SIG-M5 treated with dmso at 0.1 percent for 504 hours (cell line): ENCODE measurements around the gene ETFB.
"Not testable (repeated sequence)": the region's sequence is repeated elsewhere in the genome, so short reads cannot be mapped to it uniquely, and the experiment has no call there.

Source experiments
- DNase-seq: peaks from one replicate; lab custom pipeline; 2025; ENCODE audit not compliant: unreplicated experiment; lab: John Stamatoyannopoulos, UW

ETFB gene

GRCh38 chr19:51365965-51366388 is at the start of gene ETFB:
Gene ETFB (minus strand): TSS chr19:51366388. CDS start chr19:51366326, 62 bp downstream.
- DNase-seq, result no peak

- no peak for DNase-seq
These were observed 49.0 kb upstream of the ETFB start for GRCh38 chr19:51415187-51415586.

DNA sequence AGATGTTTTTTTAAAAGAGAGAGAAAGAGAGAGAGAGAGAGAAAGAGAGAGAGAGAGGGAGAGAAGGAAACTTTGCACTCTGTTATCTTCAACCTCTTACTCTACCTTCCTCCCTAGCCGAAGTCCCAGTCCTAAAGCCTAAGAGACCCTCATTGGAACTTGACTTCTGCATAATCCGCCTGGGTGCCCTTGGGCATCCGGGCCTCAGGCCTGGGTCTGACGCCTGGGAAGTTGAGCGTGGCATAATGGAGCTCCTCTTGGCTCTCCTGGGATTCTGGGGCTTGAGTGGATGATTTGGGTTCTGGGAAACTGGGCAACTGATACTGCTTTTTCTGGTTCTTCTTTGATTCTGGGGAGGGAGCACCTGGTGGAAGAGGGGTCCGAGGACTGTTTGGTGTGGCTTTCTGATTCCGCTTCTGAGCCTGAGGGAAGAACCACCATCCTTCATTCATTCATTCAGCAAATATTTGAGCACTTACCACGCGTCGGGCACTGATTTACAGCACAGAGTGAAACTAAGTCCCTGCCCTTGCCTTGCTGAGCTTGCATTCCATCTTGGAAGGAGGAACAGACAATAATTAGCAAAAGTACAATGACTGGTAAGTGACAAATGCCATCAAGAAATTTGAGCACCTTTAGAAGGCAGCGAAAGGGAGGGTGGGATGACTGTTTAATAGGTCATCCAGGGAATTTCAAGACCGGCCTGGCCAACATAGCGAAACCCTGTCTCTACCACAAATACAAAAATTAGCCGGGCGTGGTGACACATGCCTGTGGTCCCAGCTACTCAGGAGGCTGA is 45.0 kb upstream of the ETFB start:
- no peak for DNase-seq

GRCh38 chr19:51407511-51408131 is 41.4 kb upstream of the ETFB start:
- DNase-seq, result peak; percentile 80

DNA sequence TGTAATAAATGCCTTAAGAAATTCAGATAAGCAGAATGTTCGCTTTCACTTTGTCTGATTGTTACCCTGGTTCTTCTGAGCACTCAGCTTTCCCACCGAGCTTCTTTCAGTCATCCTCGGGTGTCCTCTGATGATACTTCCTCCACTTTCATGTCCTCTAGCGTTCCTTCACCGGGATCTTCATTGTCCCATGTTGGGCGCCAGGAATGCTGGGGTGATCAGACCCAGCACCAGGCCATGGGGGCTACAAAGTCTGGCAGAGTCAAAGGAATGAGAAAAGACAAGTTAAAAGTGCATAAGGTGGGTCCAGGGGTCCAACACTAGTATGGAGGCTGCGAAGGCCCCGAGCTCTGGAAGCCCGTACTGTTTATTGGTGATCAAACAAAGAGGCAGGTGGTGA is 35.9 kb upstream of the ETFB start:
- DNase-seq, result no peak

- not testable (repeated sequence) for DNase-seq
These were observed 33.7 kb upstream of the ETFB start for GRCh38 chr19:51399936-51400335.

- DNase-seq, result no peak
These were observed 33.0 kb upstream of the ETFB start for GRCh38 chr19:51399231-51399630.

DNA sequence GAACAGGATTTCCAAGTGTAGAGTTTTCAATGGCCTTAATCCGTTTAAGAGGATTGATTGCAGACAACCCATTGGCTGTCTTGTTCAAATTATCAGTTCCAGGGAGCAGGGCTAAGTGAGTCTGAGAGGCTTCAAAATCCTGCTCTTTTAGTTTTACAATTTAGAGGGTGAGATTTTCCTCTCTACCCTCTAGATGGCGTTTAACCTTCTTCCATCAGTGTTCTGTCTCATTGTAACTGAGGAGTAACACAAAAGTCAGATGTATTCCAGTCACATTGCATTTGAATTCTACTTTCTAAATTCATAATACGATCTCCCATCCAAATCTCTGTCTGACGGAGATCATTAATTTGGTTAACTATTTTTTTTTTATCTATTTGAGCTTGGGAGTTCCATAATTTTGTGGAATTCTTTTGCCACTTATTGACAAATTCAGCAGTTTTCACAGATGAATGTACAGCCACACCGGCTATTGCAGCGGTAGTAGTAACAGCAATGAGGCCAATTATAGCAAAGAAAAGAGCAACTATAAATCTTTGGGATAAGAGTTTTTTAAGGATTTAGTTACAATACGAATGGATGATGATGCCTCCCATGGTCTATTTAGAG is 32.0 kb upstream of the ETFB start:
- DNase-seq, result peak; percentile 70

DNA sequence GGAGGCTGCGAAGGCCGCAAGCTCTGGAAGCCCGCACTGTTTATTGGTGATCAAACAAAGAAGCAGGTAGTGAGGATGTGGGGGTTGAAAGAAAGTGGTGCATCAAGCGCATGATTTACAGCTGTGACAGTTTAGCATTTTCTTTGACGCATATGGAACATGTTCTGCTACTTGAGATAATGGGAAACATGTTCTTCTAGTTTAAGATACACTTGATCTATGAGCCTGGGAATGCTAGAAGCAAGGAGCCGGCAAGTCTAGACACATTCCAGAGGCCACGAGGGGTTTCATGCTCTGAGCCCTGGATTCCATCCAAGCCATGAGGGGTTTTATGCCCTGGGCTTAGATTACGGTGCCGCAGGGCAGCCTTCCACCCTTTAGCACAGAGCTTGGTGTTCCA is 31.3 kb upstream of the ETFB start:
- not testable (repeated sequence) for DNase-seq

- DNase-seq, result no peak
These were observed 30.0 kb upstream of the ETFB start for GRCh38 chr19:51396175-51396574.

DNA sequence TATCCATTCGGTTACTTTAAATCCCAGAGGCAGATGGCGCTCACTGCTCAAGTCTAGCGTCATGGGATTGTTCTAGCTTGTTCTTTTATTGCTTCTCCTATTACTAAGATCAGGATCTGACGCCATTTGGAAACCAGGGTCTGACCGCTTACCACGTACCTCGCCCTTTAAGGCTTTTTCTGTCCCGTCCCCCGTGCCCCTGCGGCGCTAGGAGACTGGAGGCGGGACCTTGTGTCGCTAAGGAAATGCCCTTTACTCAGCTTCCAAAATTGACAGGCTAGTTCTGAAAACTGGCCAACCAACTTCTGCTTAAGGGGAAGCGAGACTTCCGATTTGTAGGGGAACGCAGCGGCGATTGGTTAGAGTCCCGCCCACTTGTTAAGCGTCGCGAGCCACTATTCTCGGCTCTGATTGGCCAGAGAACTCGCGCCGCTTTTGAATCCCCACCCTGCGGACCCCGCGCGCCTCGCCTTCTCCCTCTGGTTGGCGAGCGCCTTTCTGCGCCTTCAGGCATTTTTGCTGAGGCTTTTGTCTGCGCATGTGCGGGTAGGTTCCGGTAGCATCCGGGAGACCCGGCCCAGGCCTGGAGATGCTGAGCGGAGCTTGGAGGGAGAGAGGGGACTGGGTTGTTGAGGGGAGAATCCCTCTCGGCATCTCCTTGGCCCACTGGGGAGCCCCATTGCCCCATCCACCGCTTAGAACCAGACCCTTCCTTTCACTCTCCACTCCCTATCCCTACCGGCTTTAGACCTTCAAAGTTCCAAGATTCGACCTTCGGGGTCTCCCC is 28.1 kb upstream of the ETFB start:
- DNase-seq, result peak; percentile 99

- DNase-seq, result no peak
These were observed 26.5 kb upstream of the ETFB start for GRCh38 chr19:51392701-51393100.

- DNase-seq, result no peak
These were observed 25.0 kb upstream of the ETFB start for GRCh38 chr19:51391073-51391611.

- DNase-seq, result no peak
These were observed 23.0 kb upstream of the ETFB start for GRCh38 chr19:51389143-51389542.

DNA sequence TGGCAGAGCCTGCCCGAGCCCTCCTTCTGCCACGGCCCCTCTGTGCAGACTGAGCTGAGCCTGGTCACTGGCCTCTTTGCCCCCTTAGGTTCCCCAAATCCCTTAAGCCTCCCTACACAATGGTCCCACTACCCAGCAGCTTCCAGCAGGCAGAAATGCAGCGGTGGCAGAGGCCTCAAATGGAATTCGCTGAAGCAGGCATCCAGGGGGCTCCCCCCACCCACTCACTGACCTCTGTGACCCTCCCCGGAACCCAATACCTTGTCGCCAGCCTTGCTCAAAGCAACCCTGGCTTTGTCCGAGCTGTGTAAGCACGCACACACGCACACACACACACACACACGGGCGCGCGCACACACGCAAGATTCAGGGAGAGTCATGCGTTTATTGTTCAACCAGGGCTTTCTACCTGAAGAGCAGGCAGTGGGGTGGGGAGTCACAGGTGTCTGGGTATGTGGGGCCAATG is 21.8 kb upstream of the ETFB start, which contains the start of gene LIM2:
LIM2 (minus strand) TSS at position 51 of the 466 bp plus-strand sequence. CDS start 531 bp downstream, outside the sequence.
- DNase-seq, result no peak

- DNase-seq, result no peak
These were observed 20.8 kb upstream of the ETFB start for GRCh38 chr19:51386882-51387520.

- no peak for DNase-seq
These were observed 15.8 kb upstream of the ETFB start for GRCh38 chr19:51382004-51382403.

GRCh38 chr19:51380379-51380778 is 14.2 kb upstream of the ETFB start:
- no peak for DNase-seq

DNA sequence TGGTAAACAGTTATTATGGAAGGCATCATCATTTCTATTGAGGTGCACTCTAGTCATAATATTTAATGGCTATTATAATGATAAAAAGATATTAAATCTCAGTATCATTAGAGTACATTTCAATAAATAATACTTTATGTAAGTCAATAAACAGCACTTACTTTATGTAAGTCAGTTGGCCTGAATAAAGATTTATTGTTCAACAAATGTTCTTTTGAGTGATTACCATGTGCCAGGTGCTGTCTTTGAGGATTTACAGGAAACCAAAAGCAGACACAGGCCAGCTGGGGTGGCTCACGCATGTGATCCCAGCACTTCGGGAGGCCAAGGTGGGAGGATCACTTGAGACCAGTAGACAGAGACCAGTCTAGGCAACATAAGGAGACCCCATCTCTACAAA is 11.2 kb upstream of the ETFB start:
- DNase-seq, result no peak

DNA sequence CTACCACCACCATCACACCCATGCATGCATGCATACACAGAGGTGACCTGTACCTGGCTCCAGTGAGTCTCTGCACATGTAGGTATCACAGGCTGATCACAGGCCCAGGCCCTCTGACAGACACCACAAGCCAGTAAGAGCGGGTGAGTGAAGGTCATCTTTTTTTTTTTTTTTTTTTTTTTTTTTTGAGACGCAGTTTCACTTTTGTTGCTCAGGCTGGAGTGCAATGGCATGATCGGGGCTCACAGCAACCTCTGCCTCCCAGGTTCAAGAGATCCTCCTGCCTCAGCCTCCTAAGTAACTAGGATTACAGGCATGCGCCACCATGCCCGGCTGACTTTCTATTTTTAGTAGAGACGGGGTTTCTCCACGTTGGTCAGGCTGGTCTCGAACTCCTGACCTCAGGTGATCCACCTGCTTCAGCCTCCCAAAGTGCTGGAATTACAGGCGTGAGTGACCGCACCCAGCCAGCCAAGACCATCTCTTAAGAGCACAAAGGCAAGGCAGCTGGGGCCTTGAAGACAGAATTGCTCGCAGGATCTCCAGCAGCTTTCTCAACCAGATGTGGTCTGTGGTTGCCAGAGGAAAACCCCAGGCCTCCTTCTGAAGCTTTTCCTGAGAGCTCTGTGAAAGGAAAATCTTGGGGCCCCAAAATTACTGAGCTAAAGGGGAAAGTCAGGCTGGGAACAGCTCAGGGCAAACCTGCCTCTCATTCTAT is 9.5 kb upstream of the ETFB start:
- peak; percentile 69 for DNase-seq
